Measurements from ENCODE around the gene PARVG.

PARVG gene

GRCh38 chr22:44197271-44197670 lies 16.5 kb downstream of the PARVG start:
- no peak for DNase-seq

GRCh38 chr22:44199164-44199563 lies 18.4 kb downstream of the PARVG start:
- no peak for DNase-seq

- DNase-seq: no peak
These were observed 19.1 kb downstream of the PARVG start for GRCh38 chr22:44199866-44200265.

GRCh38 chr22:44200451-44200850 lies 19.7 kb downstream of the PARVG start:
- no peak for DNase-seq

- DNase-seq: no peak
These were observed 20.3 kb downstream of the PARVG start for GRCh38 chr22:44200855-44201550.

GRCh38 chr22:44201665-44202064 lies 20.9 kb downstream of the PARVG start:
- no peak for DNase-seq

GRCh38 chr22:44202261-44202789 lies 21.6 kb downstream of the PARVG start:
- DNase-seq: no peak

GRCh38 chr22:44203203-44203602 lies 22.5 kb downstream of the PARVG start:
- DNase-seq: no peak

GRCh38 chr22:44204739-44205515 lies 24.2 kb downstream of the PARVG start:
- DNase-seq: no peak

GRCh38 chr22:44205516-44206329 lies 25.0 kb downstream of the PARVG start:
- no peak for DNase-seq

- DNase-seq: no peak
These were observed 25.6 kb downstream of the PARVG start for GRCh38 chr22:44206330-44206645.

GRCh38 chr22:44206696-44207095 lies 26.0 kb downstream of the PARVG start:
- DNase-seq: no peak

- no peak for DNase-seq
These were observed 26.7 kb downstream of the PARVG start for GRCh38 chr22:44207173-44207980.

- DNase-seq: no peak
These were observed 27.2 kb downstream of the PARVG start for GRCh38 chr22:44207981-44208317.

GRCh38 chr22:44209343-44209742 lies 28.6 kb downstream of the PARVG start:
- DNase-seq: no peak

- DNase-seq: no peak
These were observed 30.0 kb downstream of the PARVG start for GRCh38 chr22:44210722-44211121.

GRCh38 chr22:44211256-44211945 lies 30.7 kb downstream of the PARVG start:
- no peak for DNase-seq

- DNase-seq: no peak
These were observed 31.5 kb downstream of the PARVG start for GRCh38 chr22:44211946-44212930.

GRCh38 chr22:44212936-44213335 lies 32.2 kb downstream of the PARVG start:
- no peak for DNase-seq

GRCh38 chr22:44213489-44214043 lies 32.8 kb downstream of the PARVG start:
- no peak for DNase-seq

GRCh38 chr22:44214187-44214586 lies 33.5 kb downstream of the PARVG start:
- no peak for DNase-seq

Measured in NCI-H1105 treated with DMSO at 0.1 percent for 48 hours (cell line).